HepG2 (cell line): Measurements from ENCODE around the gene P3H3. TPM values are rescaled to one million over a fixed set of nuclear protein-coding genes. Genes with fewer than 3 reads are reported as not detected.
A peak's percentile ranks its signal among the peaks of the same experiment; 100 is the strongest.

ENCODE experiments used
- AHR ChIP-seq: IDR thresholded peaks from 2 replicates; pipeline ENCODE4 v1.6.1; 2018; ENCODE audit warnings: missing genetic modification reagents, missing compliant biosample characterization
- CCDC6 ChIP-seq: sonication (generic); formaldehyde crosslinking; IDR thresholded peaks from 2 replicates; pipeline ENCODE4 v1.8.1; 2022; ENCODE audit warnings: mild to moderate bottlenecking, missing genetic modification reagents, moderate library complexity
- FOXK1 ChIP-seq: sonication (generic); formaldehyde crosslinking; IDR thresholded peaks from 2 replicates; pipeline ENCODE4 v1.4.0; 2020; ENCODE audit warnings: low read depth, missing genetic modification reagents, borderline replicate concordance
- HNRNPUL1 ChIP-seq: fragments of 200-400 bp; formaldehyde crosslinking; IDR thresholded peaks from 2 replicates; pipeline ENCODE4 v1.6.1; 2017; ENCODE audit warnings: low read depth, mild to moderate bottlenecking, low read length, moderate library complexity
- KDM2A ChIP-seq: sonication (generic); formaldehyde crosslinking; IDR thresholded peaks from 2 replicates; pipeline ENCODE4 v1.4.0; 2020; ENCODE audit warnings: low read depth, missing genetic modification reagents, borderline replicate concordance
- KLF6 ChIP-seq: IDR thresholded peaks from 2 replicates; pipeline ENCODE4 v1.8.0; 2016; ENCODE audit warnings: missing biosample characterization, missing genetic modification reagents
- MEF2D ChIP-seq: sonication (generic); formaldehyde crosslinking; IDR thresholded peaks from 2 replicates; pipeline ENCODE4 v1.5.1; 2020; ENCODE audit warnings: mild to moderate bottlenecking, missing genetic modification reagents
- NCOR1 ChIP-seq: fragments of 200-600 bp; sonication (generic); IDR thresholded peaks from 2 replicates; pipeline ENCODE4 v1.7.0; 2017; ENCODE audit warnings: antibody characterized with exemption, low read length, borderline replicate concordance
- SIN3B ChIP-seq: fragments of 150-350 bp; IDR thresholded peaks from 2 replicates; pipeline ENCODE4 v1.6.1; 2014; ENCODE audit warnings: low read length
- TSC22D2 ChIP-seq: sonication (generic); formaldehyde crosslinking; IDR thresholded peaks from 2 replicates; pipeline ENCODE4 v1.5.1; 2020; ENCODE audit warnings: missing genetic modification reagents, mild to moderate bottlenecking, borderline replicate concordance
- ZEB1 ChIP-seq: IDR thresholded peaks from 2 replicates; pipeline ENCODE4 v1.6.1; 2012; ENCODE audit warnings: mild to moderate bottlenecking, low read depth, inconsistent platforms; ENCODE audit not compliant: insufficient replicate concordance
- ZHX2 ChIP-seq, 2 experiments: sonication (generic) in 1 of 2; formaldehyde crosslinking in 1 of 2; IDR thresholded peaks; 2 replicates each; pipeline versions ENCODE4 v1.6.1 to v1.9.0; 2014 to 2022; ENCODE audit warnings: antibody characterized with exemption in 1 of 2, borderline replicate concordance in 1 of 2, inconsistent platforms in 1 of 2, low read depth in 1 of 2, missing genetic modification reagents in 1 of 2
- ZNF205 ChIP-seq: IDR thresholded peaks from 2 replicates; pipeline ENCODE4 v1.6.1; 2018; ENCODE audit warnings: missing biosample characterization, missing genetic modification reagents
- ZNF281 ChIP-seq: sonication (generic); formaldehyde crosslinking; IDR thresholded peaks from 2 replicates; pipeline ENCODE4 v1.4.0; 2020; ENCODE audit warnings: missing genetic modification reagents, borderline replicate concordance
- ZNF530 ChIP-seq: sonication (generic); formaldehyde crosslinking; IDR thresholded peaks from 2 replicates; pipeline ENCODE4 v1.5.0; 2020; ENCODE audit warnings: low read depth, mild to moderate bottlenecking, missing genetic modification reagents
- ZNF605 ChIP-seq: sonication (generic); formaldehyde crosslinking; IDR thresholded peaks from 2 replicates; pipeline ENCODE4 v1.8.0; 2022; ENCODE audit warnings: mild to moderate bottlenecking, missing genetic modification reagents
- ZNF672 ChIP-seq: sonication (generic); formaldehyde crosslinking; IDR thresholded peaks from 2 replicates; pipeline ENCODE4 v1.8.1; 2022; ENCODE audit warnings: missing genetic modification reagents
- ZSCAN20 ChIP-seq: sonication (generic); formaldehyde crosslinking; IDR thresholded peaks from 2 replicates; pipeline ENCODE4 v1.4.0; 2020; ENCODE audit warnings: missing genetic modification reagents, mild to moderate bottlenecking, borderline replicate concordance
- polyA plus RNA-seq, 8 experiments: library from polyadenylated mRNA; depleted of rRNA in 3 of 8; stranded (reverse) in 7 of 8; unstranded in 1 of 8; fragments of >200 nt; fragmentation: Illumina TruSeq in 4 of 8; extraction: Trizol in 4 of 8; gene quantifications; 2 replicates each; pipeline versions ENCODE4 v1.2.1 to v1.2.3, GENCODE V29; 2011 to 2016; ENCODE audit warnings: low read depth in 4 of 8, missing spikeins in 1 of 8, mixed read lengths in 1 of 8; ENCODE audit not compliant: insufficient read depth in 1 of 8
- total RNA-seq, 5 experiments: library from RNA; depleted of rRNA; stranded (reverse); fragments of >200 nt; fragmentation: Illumina TruSeq; extraction: Trizol; gene quantifications; 2 replicates each; pipeline ENCODE4 v1.2.3, GENCODE V29; 2016; ENCODE audit warnings: low read depth in 1 of 5

The P3H3 gene
- total and polyA plus RNA-seq, 2 of the 13 experiments (the other 11 are each of a cell fraction or from before 2014, with no cell fraction given) = 20.1 to 20.5 TPM

GRCh38 chr12:6867413-6868210 lies 39.4 kb downstream of the P3H3 start, which contains the start of gene TPI1 (continued):
- TF ChIP-seq ZHX2 (IDR thresholded peaks at IDR 0.05; ENCODE audit: low read depth) (no peak), ZHX2 (CRISPR knock-in tag; IDR thresholded peaks at IDR 0.05; ENCODE audit: borderline replicate concordance) (no peak; the same call in 1 of the 2 replicates), HNRNPUL1 (no peak), AHR (CRISPR knock-in tag) (peak; percentile 17; the same call in 1 of the 2 replicates), ZSCAN20 (CRISPR knock-in tag) (peak; percentile 86), KDM2A (CRISPR knock-in tag) (peak; percentile 78), ZNF205 (CRISPR knock-in tag) (peak; percentile 49; the same call in 1 of the 2 replicates), ZNF672 (CRISPR knock-in tag) (no peak), CCDC6 (CRISPR knock-in tag) (no peak; the same call in 1 of the 2 replicates), ZNF281 (CRISPR knock-in tag) (no peak; the same call in 1 of the 2 replicates), KLF6 (0 out of 2 replicates have a peak, but pooled peaks have one; percentile 81), MEF2D (CRISPR knock-in tag) (peak; percentile 43; the same call in 1 of the 2 replicates), SIN3B (0 out of 2 replicates have a peak, but pooled peaks have one; percentile 55), TSC22D2 (CRISPR knock-in tag) (peak; percentile 74; the same call in 1 of the 2 replicates), ZNF605 (0 out of 2 replicates have a peak, but pooled peaks have one; percentile 72), NCOR1 (no peak), FOXK1 (peak; percentile 25; the same call in 1 of the 2 replicates), ZNF530 (CRISPR knock-in tag) (no peak), ZEB1 (no peak)
